Measurements from ENCODE around the gene NCOA1.

Gene NCOA1

GRCh38 chr2:24739354-24740025 lies 248.4 kb downstream of the NCOA1 start:
- DNase-seq (ENCODE audit: low read depth in 2 of 2) = no peak

- no peak for DNase-seq (ENCODE audit: low read depth in 2 of 2)
Observed at GRCh38 chr2:24740142-24740541, 249.1 kb downstream of the NCOA1 start.

- DNase-seq (ENCODE audit: low read depth in 2 of 2) = no peak
Observed at GRCh38 chr2:24742730-24743129, 251.7 kb downstream of the NCOA1 start.

- no peak for DNase-seq (ENCODE audit: low read depth in 2 of 2)
Observed at GRCh38 chr2:24743924-24744323, 252.9 kb downstream of the NCOA1 start.

- DNase-seq (ENCODE audit: low read depth in 2 of 2) = no peak
Observed at GRCh38 chr2:24744356-24744755, 253.3 kb downstream of the NCOA1 start.

GRCh38 chr2:24745825-24746224 lies 254.8 kb downstream of the NCOA1 start:
- DNase-seq (ENCODE audit: low read depth in 2 of 2) = no peak

- no peak for DNase-seq (ENCODE audit: low read depth in 2 of 2)
Observed at GRCh38 chr2:24747299-24747698, 256.2 kb downstream of the NCOA1 start.

GRCh38 chr2:24749069-24749691 lies 258.1 kb downstream of the NCOA1 start:
- no peak for DNase-seq (ENCODE audit: low read depth in 2 of 2)

GRCh38 chr2:24754985-24755705 lies 264.1 kb downstream of the NCOA1 start:
- no peak for DNase-seq (ENCODE audit: low read depth in 2 of 2)

- DNase-seq (ENCODE audit: low read depth in 2 of 2) = no peak
Observed at GRCh38 chr2:24756789-24757188, 265.7 kb downstream of the NCOA1 start.

GRCh38 chr2:24761866-24762265 lies 270.8 kb downstream of the NCOA1 start:
- no peak for DNase-seq (ENCODE audit: low read depth in 2 of 2)

GRCh38 chr2:24762518-24762917 lies 271.5 kb downstream of the NCOA1 start:
- DNase-seq (ENCODE audit: low read depth in 2 of 2) = no peak

- no peak for DNase-seq (ENCODE audit: low read depth in 2 of 2)
Observed at GRCh38 chr2:24763843-24764242, 272.8 kb downstream of the NCOA1 start.

- DNase-seq (ENCODE audit: low read depth in 2 of 2) = no peak
Observed at GRCh38 chr2:24766609-24767008, 275.6 kb downstream of the NCOA1 start.

- DNase-seq (ENCODE audit: low read depth in 2 of 2) = no peak
Observed at GRCh38 chr2:24768013-24768412, 277.0 kb downstream of the NCOA1 start.

- no peak for DNase-seq (ENCODE audit: low read depth in 2 of 2)
Observed at GRCh38 chr2:24768601-24769000, 277.5 kb downstream of the NCOA1 start.

GRCh38 chr2:24771061-24771460 lies 280.0 kb downstream of the NCOA1 start:
- no peak for DNase-seq (ENCODE audit: low read depth in 2 of 2)

GRCh38 chr2:24771764-24772586 lies 280.9 kb downstream of the NCOA1 start:
- no peak for DNase-seq (ENCODE audit: low read depth in 2 of 2)

GRCh38 chr2:24774373-24774772 lies 283.3 kb downstream of the NCOA1 start:
- DNase-seq (ENCODE audit: low read depth in 2 of 2) = no peak

- no peak for DNase-seq (ENCODE audit: low read depth in 2 of 2)
Observed at GRCh38 chr2:24779116-24779515, 288.1 kb downstream of the NCOA1 start.

GRCh38 chr2:24783641-24784040 lies 292.6 kb downstream of the NCOA1 start:
- no peak for DNase-seq (ENCODE audit: low read depth in 2 of 2)

GRCh38 chr2:24785671-24786321 lies 294.7 kb downstream of the NCOA1 start:
- no peak for DNase-seq (ENCODE audit: low read depth in 2 of 2)

Data from stimulated activated CD8-positive, alpha-beta memory T cell treated with anti-CD3 and anti-CD28 coated beads, Interleukin-7, amount 100 ng/mL, for 1 hour (primary cell).